SK-N-SH (cell line): ENCODE results near the gene ODAM. TPM values are rescaled to one million over a fixed set of nuclear protein-coding genes. Genes with fewer than 3 reads are reported as not detected.

Experiments
- CTCF ChIA-PET: fragments of 300-600, 350-600 bp; formaldehyde crosslinking; extraction: SDS; loops from one replicate; lab custom pipeline; 2021; lab: Yijun Ruan, JAX
- POLR2A ChIA-PET: fragments of 350-600 bp; sonication (Branson Sonifier 250); formaldehyde crosslinking; extraction: SDS; loops from one replicate; lab custom pipeline; 2020; ENCODE audit warnings: antibody characterized with exemption, inconsistent platforms; lab: Yijun Ruan, JAX
- DNase-seq: peaks from one replicate; pipeline ENCODE4 v3.0.0; 2012
- H2AFZ ChIP-seq: fragments of 200-600 bp; sonication (generic); 2 replicates; pipeline ENCODE4 v1.8.1; 2016; ENCODE audit warnings: antibody characterized with exemption, mild to moderate bottlenecking, low read depth
- H3F3A ChIP-seq: fragments of 200-600 bp; sonication (generic); replicated peaks from 2 replicates; pipeline ENCODE3; 2016; ENCODE audit warnings: antibody characterized with exemption, mild to moderate bottlenecking; ENCODE audit not compliant: insufficient read depth
- H3K27ac ChIP-seq, 2 experiments: fragments of 200-500 bp in 1 of 2; fragments of 200-600 bp in 1 of 2; sonication (Bioruptor generic) in 1 of 2; sonication (generic), shearing (Covaris generic) in 1 of 2; 2 replicates each; pipeline versions ENCODE4 v1.5.1 to v1.6.1; 2014 to 2016; ENCODE audit warnings: low read depth in 2 of 2, inconsistent platforms in 1 of 2, low read length in 1 of 2, mild to moderate bottlenecking in 1 of 2, mixed read lengths in 1 of 2
- H3K27me3 ChIP-seq: fragments of 200-600 bp; sonication (generic), shearing (Covaris generic); 2 replicates; pipeline ENCODE4 v1.6.1; 2016; ENCODE audit warnings: mixed run types; ENCODE audit not compliant: insufficient read depth
- H3K36me3 ChIP-seq, 2 experiments: fragments of 200-500 bp in 1 of 2; fragments of 200-600 bp in 1 of 2; sonication (Bioruptor generic) in 1 of 2; sonication (generic) in 1 of 2; replicated peaks in 1 of 2; 2 replicates each; pipeline versions ENCODE3 to v1.5.1; 2014 to 2016; ENCODE audit warnings: low read length in 1 of 2, mild to moderate bottlenecking in 1 of 2; ENCODE audit not compliant: insufficient read depth in 2 of 2, control insufficient read depth in 1 of 2
- H3K4me1 ChIP-seq, 2 experiments: fragments of 200-500 bp in 1 of 2; fragments of 200-600 bp in 1 of 2; sonication (Bioruptor generic) in 1 of 2; sonication (generic), shearing (Covaris generic) in 1 of 2; 2 replicates each; pipeline versions ENCODE4 v1.5.1 to v1.6.1; 2014 to 2016; ENCODE audit warnings: low read depth in 1 of 2, low read length in 1 of 2, mixed run types in 1 of 2; ENCODE audit not compliant: insufficient read depth in 2 of 2, control insufficient read depth in 1 of 2
- H3K4me2 ChIP-seq: fragments of 200-600 bp; sonication (generic), shearing (Covaris generic); 2 replicates; pipeline ENCODE4 v1.6.1; 2017; ENCODE audit warnings: mixed run types
- H3K4me3 ChIP-seq, 2 experiments: fragments of 200-500 bp in 1 of 2; fragments of 200-600 bp in 1 of 2; sonication (Bioruptor generic) in 1 of 2; sonication (generic), shearing (Covaris generic) in 1 of 2; 2 replicates each; pipeline versions ENCODE4 v1.5.1 to v1.8.1; 2014 to 2016; ENCODE audit warnings: low read depth in 2 of 2, inconsistent platforms in 1 of 2, low read length in 1 of 2, mild to moderate bottlenecking in 1 of 2, mixed read lengths in 1 of 2, moderate library complexity in 1 of 2
- H3K79me2 ChIP-seq: fragments of 200-600 bp; sonication (generic); 2 replicates; pipeline ENCODE4 v1.8.1; 2017; ENCODE audit warnings: mild to moderate bottlenecking; ENCODE audit not compliant: insufficient read depth
- H3K9ac ChIP-seq: fragments of 200-600 bp; sonication (generic); 2 replicates; pipeline ENCODE4 v1.6.1; 2017; ENCODE audit warnings: mixed run types
- H3K9me2 ChIP-seq: fragments of 200-600 bp; sonication (generic); 2 replicates; pipeline ENCODE4 v1.6.1; 2017; ENCODE audit warnings: mixed run types
- H3K9me3 ChIP-seq: fragments of 200-600 bp; sonication (generic); 2 replicates; pipeline ENCODE4 v1.6.1; 2017; ENCODE audit warnings: mixed run types, mild to moderate bottlenecking, moderate library complexity
- H4K20me1 ChIP-seq: fragments of 200-600 bp; sonication (generic); 2 replicates; pipeline ENCODE4 v1.6.1; 2017; ENCODE audit warnings: mild to moderate bottlenecking, mixed run types; ENCODE audit not compliant: insufficient read depth
- CTCF ChIP-seq: fragments of 200-600 bp; sonication (generic); IDR thresholded peaks from 2 replicates; pipeline ENCODE4 v1.6.1; 2017; ENCODE audit warnings: antibody characterized with exemption, mild to moderate bottlenecking, moderate library complexity
- EZH2phosphoT487 ChIP-seq: fragments of 200-600 bp; sonication (generic); IDR thresholded peaks from 2 replicates; pipeline ENCODE4 v1.6.1; 2017; ENCODE audit warnings: low read depth, mixed run types, mild to moderate bottlenecking, antibody characterized with exemption, moderate library complexity, borderline replicate concordance
- FOXJ3 ChIP-seq: sonication (generic); formaldehyde crosslinking; IDR thresholded peaks from 2 replicates; pipeline ENCODE4 v1.5.1; 2020; ENCODE audit warnings: mild to moderate bottlenecking, missing genetic modification reagents
- GABPA ChIP-seq: IDR thresholded peaks from 2 replicates; pipeline ENCODE4 v1.4.0; 2012; ENCODE audit warnings: low read depth, mild to moderate bottlenecking
- GATA2 ChIP-seq: sonication (generic); formaldehyde crosslinking; IDR thresholded peaks from 2 replicates; pipeline ENCODE4 v1.5.0; 2020; ENCODE audit warnings: mild to moderate bottlenecking, missing genetic modification reagents
- JUND ChIP-seq: IDR thresholded peaks from 2 replicates; pipeline ENCODE4 v1.4.0; 2012
- MXI1 ChIP-seq: IDR thresholded peaks from 2 replicates; pipeline ENCODE4 v1.6.1; 2012; ENCODE audit warnings: mild to moderate bottlenecking, low read depth, low read length, improper control_type of control experiment
- NFIC ChIP-seq: IDR thresholded peaks from 2 replicates; pipeline ENCODE4 v1.4.0; 2012; ENCODE audit warnings: borderline replicate concordance
- NRF1 ChIP-seq: IDR thresholded peaks from 2 replicates; pipeline ENCODE4 v1.6.1; 2012; ENCODE audit warnings: low read depth, mild to moderate bottlenecking, low read length
- POLR2AphosphoS5 ChIP-seq: IDR thresholded peaks from 2 replicates; pipeline ENCODE4 v1.6.1; 2012; ENCODE audit warnings: low read depth, low read length
- RAD21 ChIP-seq: IDR thresholded peaks from 2 replicates; pipeline ENCODE4 v1.6.1; 2012; ENCODE audit warnings: mild to moderate bottlenecking, low read length
- RXRA ChIP-seq: IDR thresholded peaks from 2 replicates; pipeline ENCODE4 v1.4.0; 2012; ENCODE audit warnings: low read depth, mild to moderate bottlenecking, borderline replicate concordance
- SMC3 ChIP-seq: IDR thresholded peaks from 2 replicates; pipeline ENCODE4 v1.6.1; 2012; ENCODE audit warnings: low read depth, low read length, improper control_type of control experiment
- TAF1 ChIP-seq: IDR thresholded peaks from 2 replicates; pipeline ENCODE4 v1.6.1; 2012; ENCODE audit warnings: low read depth, mild to moderate bottlenecking, low read length, moderate library complexity, borderline replicate concordance
- TCF12 ChIP-seq: IDR thresholded peaks from 2 replicates; pipeline ENCODE4 v1.4.0; 2012
- TEAD4 ChIP-seq: IDR thresholded peaks from 2 replicates; pipeline ENCODE4 v1.4.0; 2012; ENCODE audit warnings: mild to moderate bottlenecking, borderline replicate concordance; ENCODE audit not compliant: insufficient read depth
- USF2 ChIP-seq: fragments of 150-350 bp; IDR thresholded peaks from 2 replicates; pipeline ENCODE4 v1.6.1; 2017; ENCODE audit warnings: antibody characterized with exemption, low read length, low read depth, borderline replicate concordance
- YY1 ChIP-seq: IDR thresholded peaks from 2 replicates; pipeline ENCODE4 v1.4.0; 2012; ENCODE audit warnings: low read depth, mild to moderate bottlenecking
- WGBS: methylation state at CpG from one replicate; pipeline ENCODE4 v1.1.6; 2017; ENCODE audit warnings: low lambda C conversion rate; 5-methylcytosine and 5-hydroxymethylcytosine counted together
- polyA plus RNA-seq, 3 experiments: library from polyadenylated mRNA; depleted of rRNA; stranded (reverse); fragments of >200 nt; gene quantifications; 2 replicates each; pipeline ENCODE4 v1.2.3, GENCODE V29; 2012
- TF ChIP-seq, protein P1 (sequence below): IDR thresholded peaks from 2 replicates; pipeline ENCODE4 v1.4.0; 2012; ENCODE audit warnings: low read depth, borderline replicate concordance
- TF ChIP-seq, protein P2 (sequence below): IDR thresholded peaks from 2 replicates; pipeline ENCODE4 v1.6.1; 2012; ENCODE audit warnings: mild to moderate bottlenecking, low read depth, low read length, moderate library complexity

Gene ODAM
- polyA plus RNA-seq, 1 of the 3 experiments (the other 2 are of a cell fraction) = not detected

DNA sequence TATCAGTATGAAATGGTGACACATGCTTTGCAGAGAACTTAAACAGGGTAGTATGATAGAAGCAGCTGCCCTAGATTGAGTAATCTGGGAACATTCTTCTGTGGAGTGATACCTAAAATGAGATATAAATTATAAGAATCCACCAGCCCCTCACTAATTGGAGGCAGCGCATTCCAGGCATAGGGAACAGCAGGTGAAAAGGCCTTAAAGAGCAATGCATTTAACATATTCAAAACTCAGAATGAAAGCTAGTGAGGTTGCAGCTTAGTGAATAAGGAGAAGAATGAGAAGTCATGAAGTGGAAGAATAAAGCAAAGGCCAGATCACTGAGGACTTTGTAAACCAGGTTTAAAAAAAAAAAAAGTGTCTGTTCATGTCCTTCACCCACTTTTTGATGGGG, 4.9 kb upstream of the ODAM start:
- no peak for TF ChIP-seq YY1
- no peak for TF ChIP-seq USF2
- TF ChIP-seq CTCF = no peak
- no peak for TF ChIP-seq TAF1
- TF ChIP-seq, protein P1, sequence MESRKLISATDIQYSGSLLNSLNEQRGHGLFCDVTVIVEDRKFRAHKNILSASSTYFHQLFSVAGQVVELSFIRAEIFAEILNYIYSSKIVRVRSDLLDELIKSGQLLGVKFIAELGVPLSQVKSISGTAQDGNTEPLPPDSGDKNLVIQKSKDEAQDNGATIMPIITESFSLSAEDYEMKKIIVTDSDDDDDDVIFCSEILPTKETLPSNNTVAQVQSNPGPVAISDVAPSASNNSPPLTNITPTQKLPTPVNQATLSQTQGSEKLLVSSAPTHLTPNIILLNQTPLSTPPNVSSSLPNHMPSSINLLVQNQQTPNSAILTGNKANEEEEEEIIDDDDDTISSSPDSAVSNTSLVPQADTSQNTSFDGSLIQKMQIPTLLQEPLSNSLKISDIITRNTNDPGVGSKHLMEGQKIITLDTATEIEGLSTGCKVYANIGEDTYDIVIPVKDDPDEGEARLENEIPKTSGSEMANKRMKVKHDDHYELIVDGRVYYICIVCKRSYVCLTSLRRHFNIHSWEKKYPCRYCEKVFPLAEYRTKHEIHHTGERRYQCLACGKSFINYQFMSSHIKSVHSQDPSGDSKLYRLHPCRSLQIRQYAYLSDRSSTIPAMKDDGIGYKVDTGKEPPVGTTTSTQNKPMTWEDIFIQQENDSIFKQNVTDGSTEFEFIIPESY = no peak
- TF ChIP-seq SMC3 = no peak
- no peak for TF ChIP-seq TEAD4
- no peak for TF ChIP-seq MXI1
- no peak for TF ChIP-seq NRF1
- no peak for TF ChIP-seq EZH2phosphoT487
- no peak for TF ChIP-seq RAD21
- no peak for TF ChIP-seq FOXJ3
- no peak for TF ChIP-seq JUND
- no peak for TF ChIP-seq POLR2AphosphoS5
- TF ChIP-seq GATA2 (CRISPR knock-in tag) = no peak
- TF ChIP-seq, protein P2, sequence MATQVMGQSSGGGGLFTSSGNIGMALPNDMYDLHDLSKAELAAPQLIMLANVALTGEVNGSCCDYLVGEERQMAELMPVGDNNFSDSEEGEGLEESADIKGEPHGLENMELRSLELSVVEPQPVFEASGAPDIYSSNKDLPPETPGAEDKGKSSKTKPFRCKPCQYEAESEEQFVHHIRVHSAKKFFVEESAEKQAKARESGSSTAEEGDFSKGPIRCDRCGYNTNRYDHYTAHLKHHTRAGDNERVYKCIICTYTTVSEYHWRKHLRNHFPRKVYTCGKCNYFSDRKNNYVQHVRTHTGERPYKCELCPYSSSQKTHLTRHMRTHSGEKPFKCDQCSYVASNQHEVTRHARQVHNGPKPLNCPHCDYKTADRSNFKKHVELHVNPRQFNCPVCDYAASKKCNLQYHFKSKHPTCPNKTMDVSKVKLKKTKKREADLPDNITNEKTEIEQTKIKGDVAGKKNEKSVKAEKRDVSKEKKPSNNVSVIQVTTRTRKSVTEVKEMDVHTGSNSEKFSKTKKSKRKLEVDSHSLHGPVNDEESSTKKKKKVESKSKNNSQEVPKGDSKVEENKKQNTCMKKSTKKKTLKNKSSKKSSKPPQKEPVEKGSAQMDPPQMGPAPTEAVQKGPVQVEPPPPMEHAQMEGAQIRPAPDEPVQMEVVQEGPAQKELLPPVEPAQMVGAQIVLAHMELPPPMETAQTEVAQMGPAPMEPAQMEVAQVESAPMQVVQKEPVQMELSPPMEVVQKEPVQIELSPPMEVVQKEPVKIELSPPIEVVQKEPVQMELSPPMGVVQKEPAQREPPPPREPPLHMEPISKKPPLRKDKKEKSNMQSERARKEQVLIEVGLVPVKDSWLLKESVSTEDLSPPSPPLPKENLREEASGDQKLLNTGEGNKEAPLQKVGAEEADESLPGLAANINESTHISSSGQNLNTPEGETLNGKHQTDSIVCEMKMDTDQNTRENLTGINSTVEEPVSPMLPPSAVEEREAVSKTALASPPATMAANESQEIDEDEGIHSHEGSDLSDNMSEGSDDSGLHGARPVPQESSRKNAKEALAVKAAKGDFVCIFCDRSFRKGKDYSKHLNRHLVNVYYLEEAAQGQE = no peak
- TF ChIP-seq GABPA = no peak
- TF ChIP-seq NFIC = no peak
- TF ChIP-seq RXRA = no peak
- TF ChIP-seq TCF12 = no peak
- WGBS = 19% methylated on average over 1 of the region's 1 CpG
- ChIA-PET POLR2A (no interaction called here), CTCF (no interaction called here)
- Histone ChIP-seq H3K4me3 (no peak overlapping the region), H3K79me2 (no peaks in the 10 kb centered on the region), H2AFZ (no peak overlapping the region), H3F3A (no peaks in the 10 kb centered on the region), H3K27ac (no peak overlapping the region), H3K4me2 (no peak overlapping the region), H3K27me3 (peaks cover 5% of the 10 kb centered on the region; the same call in 1 of the 2 replicates), H3K9me2 (no peaks in the 10 kb centered on the region), H4K20me1 (no peaks in the 10 kb centered on the region), H3K4me1 (no peaks in the 10 kb centered on the region), H3K36me3 (no peaks in the 10 kb centered on the region), H3K9me3 (no peaks in the 10 kb centered on the region), H3K9ac (no peak overlapping the region)
- DNase-seq = no peak
